ENCODE data around the gene C17orf67.

The C17orf67 gene

GRCh38 chr17:56847106-56847505 lies 13.4 kb upstream of the C17orf67 start:
- no peaks in the 10 kb centered on the region for H3K27me3 ChIP-seq (ENCODE audit: control insufficient read depth in 3 of 3, insufficient read depth in 3 of 3, low read depth in 1 of 3, low read length in 3 of 3)
- no peak for DNase-seq (ENCODE audit: low spot score)
- no peaks in the 10 kb centered on the region for H3K79me1 ChIP-seq (ENCODE audit: low read depth, low read length)
- no peaks in the 10 kb centered on the region for H3K9me3 ChIP-seq (replicated peaks in 1 of 2; ENCODE audit: control insufficient read depth in 2 of 2, insufficient read depth in 1 of 2, low read depth in 1 of 2, low read length in 2 of 2)
- no peak overlapping the region for H2BK120ac ChIP-seq (ENCODE audit: low read depth, low read length)
- no peak overlapping the region for H4K91ac ChIP-seq (ENCODE audit: low read depth, low read length, poor library complexity)
- H3K4me2 ChIP-seq (ENCODE audit: insufficient read depth, low read length, poor library complexity, severe bottlenecking) = no peak overlapping the region
- H2AK5ac ChIP-seq (ENCODE audit: low read depth, low read length) = no peak overlapping the region
- no peak overlapping the region for H3K23ac ChIP-seq (ENCODE audit: low read depth, low read length, poor library complexity)
- H3K4me3 ChIP-seq (ENCODE audit: low read length in 2 of 2) = no peak overlapping the region
- no peak overlapping the region for H3K4ac ChIP-seq (ENCODE audit: low read length)
- H2AFZ ChIP-seq (ENCODE audit: low read length) = no peak overlapping the region
- H3K9ac ChIP-seq (ENCODE audit: low read depth, low read length, poor library complexity) = no peak overlapping the region
- H4K8ac ChIP-seq (ENCODE audit: low read depth, low read length) = no peak overlapping the region
- H2BK5ac ChIP-seq (ENCODE audit: low read length) = no peak overlapping the region
- no peaks in the 10 kb centered on the region for H3K4me1 ChIP-seq (ENCODE audit: control insufficient read depth in 2 of 2, insufficient read depth in 1 of 2, low read depth in 1 of 2, low read length in 2 of 2)
- H3K14ac ChIP-seq (ENCODE audit: low read length) = no peak overlapping the region
- H2BK15ac ChIP-seq (ENCODE audit: low read length) = no peak overlapping the region
- no peak overlapping the region for H3K27ac ChIP-seq (replicated peaks; ENCODE audit: low read length)
- H3K18ac ChIP-seq (ENCODE audit: low read length) = no peak overlapping the region
- WGBS, 2 donors (ENCODE audit: extremely low coverage in 2 of 2, insufficient read length in 2 of 2, insufficient replicate concordance in 1 of 2) = no CpG with 5 or more reads among the region's 4 CpGs
- peaks cover 0 to 18% of the 10 kb centered on the region in 2 donors for H3K36me3 ChIP-seq (replicated peaks in 1 of 2; ENCODE audit: control insufficient read depth in 2 of 2, insufficient read depth in 2 of 2, low read length in 2 of 2)
- H2BK12ac ChIP-seq (ENCODE audit: low read length) = no peak overlapping the region

GRCh38 chr17:56845934-56846333 lies 12.2 kb upstream of the C17orf67 start:
- H3K9ac ChIP-seq (ENCODE audit: low read depth, low read length, poor library complexity) = no peak overlapping the region
- no peak overlapping the region for H2BK5ac ChIP-seq (ENCODE audit: low read length)
- no peak overlapping the region for H3K4me2 ChIP-seq (ENCODE audit: insufficient read depth, low read length, poor library complexity, severe bottlenecking)
- no peak overlapping the region for H3K27ac ChIP-seq (replicated peaks; ENCODE audit: low read length)
- no peak overlapping the region for H2BK120ac ChIP-seq (ENCODE audit: low read depth, low read length)
- no peak overlapping the region for H3K4me3 ChIP-seq (ENCODE audit: low read length in 2 of 2)
- H2BK12ac ChIP-seq (ENCODE audit: low read length) = no peak overlapping the region
- no peaks in the 10 kb centered on the region for H3K9me3 ChIP-seq (replicated peaks in 1 of 2; ENCODE audit: control insufficient read depth in 2 of 2, insufficient read depth in 1 of 2, low read depth in 1 of 2, low read length in 2 of 2)
- DNase-seq (ENCODE audit: low spot score) = no peak
- H4K8ac ChIP-seq (ENCODE audit: low read depth, low read length) = no peak overlapping the region
- H3K79me1 ChIP-seq (ENCODE audit: low read depth, low read length) = no peaks in the 10 kb centered on the region
- H3K14ac ChIP-seq (ENCODE audit: low read length) = no peak overlapping the region
- H3K4ac ChIP-seq (ENCODE audit: low read length) = no peak overlapping the region
- H3K4me1 ChIP-seq (ENCODE audit: control insufficient read depth in 2 of 2, insufficient read depth in 1 of 2, low read depth in 1 of 2, low read length in 2 of 2) = no peaks in the 10 kb centered on the region
- H2BK15ac ChIP-seq (ENCODE audit: low read length) = no peak overlapping the region
- no peak overlapping the region for H3K23ac ChIP-seq (ENCODE audit: low read depth, low read length, poor library complexity)
- no peak overlapping the region for H4K91ac ChIP-seq (ENCODE audit: low read depth, low read length, poor library complexity)
- WGBS, 2 donors (ENCODE audit: extremely low coverage in 2 of 2, insufficient read length in 2 of 2, insufficient replicate concordance in 1 of 2) = no CpG with 5 or more reads among the region's 1 CpG
- H2AFZ ChIP-seq (ENCODE audit: low read length) = no peak overlapping the region
- no peak overlapping the region for H3K18ac ChIP-seq (ENCODE audit: low read length)
- H2AK5ac ChIP-seq (ENCODE audit: low read depth, low read length) = no peak overlapping the region
- H3K36me3 ChIP-seq (replicated peaks in 1 of 2; ENCODE audit: control insufficient read depth in 2 of 2, insufficient read depth in 2 of 2, low read length in 2 of 2) = peaks cover 0 to 11% of the 10 kb centered on the region in 2 donors
- H3K27me3 ChIP-seq (ENCODE audit: control insufficient read depth in 3 of 3, insufficient read depth in 3 of 3, low read depth in 1 of 3, low read length in 3 of 3) = no peaks in the 10 kb centered on the region

- no peak overlapping the region for H2BK12ac ChIP-seq (ENCODE audit: low read length)
- no peak overlapping the region for H4K8ac ChIP-seq (ENCODE audit: low read depth, low read length)
- H2BK5ac ChIP-seq (ENCODE audit: low read length) = no peak overlapping the region
- H2BK120ac ChIP-seq (ENCODE audit: low read depth, low read length) = no peak overlapping the region
- WGBS, 2 donors (ENCODE audit: extremely low coverage in 2 of 2, insufficient read length in 2 of 2, insufficient replicate concordance in 1 of 2) = no CpG with 5 or more reads among the region's 2 CpGs
- H3K18ac ChIP-seq (ENCODE audit: low read length) = no peak overlapping the region
- H3K9ac ChIP-seq (ENCODE audit: low read depth, low read length, poor library complexity) = no peak overlapping the region
- no peak overlapping the region for H3K4ac ChIP-seq (ENCODE audit: low read length)
- no peak overlapping the region for H3K14ac ChIP-seq (ENCODE audit: low read length)
- no peaks in the 10 kb centered on the region for H3K4me1 ChIP-seq (ENCODE audit: control insufficient read depth in 2 of 2, insufficient read depth in 1 of 2, low read depth in 1 of 2, low read length in 2 of 2)
- H3K36me3 ChIP-seq (replicated peaks in 1 of 2; ENCODE audit: control insufficient read depth in 2 of 2, insufficient read depth in 2 of 2, low read length in 2 of 2) = peaks cover 0 to 3% of the 10 kb centered on the region in 2 donors
- no peak overlapping the region for H2BK15ac ChIP-seq (ENCODE audit: low read length)
- H2AFZ ChIP-seq (ENCODE audit: low read length) = no peak overlapping the region
- no peak overlapping the region for H3K4me3 ChIP-seq (ENCODE audit: low read length in 2 of 2)
- no peaks in the 10 kb centered on the region for H3K27me3 ChIP-seq (ENCODE audit: control insufficient read depth in 3 of 3, insufficient read depth in 3 of 3, low read depth in 1 of 3, low read length in 3 of 3)
- H3K79me1 ChIP-seq (ENCODE audit: low read depth, low read length) = no peaks in the 10 kb centered on the region
- H3K9me3 ChIP-seq (replicated peaks in 1 of 2; ENCODE audit: control insufficient read depth in 2 of 2, insufficient read depth in 1 of 2, low read depth in 1 of 2, low read length in 2 of 2) = no peaks in the 10 kb centered on the region
- H3K4me2 ChIP-seq (ENCODE audit: insufficient read depth, low read length, poor library complexity, severe bottlenecking) = no peak overlapping the region
- H2AK5ac ChIP-seq (ENCODE audit: low read depth, low read length) = no peak overlapping the region
- no peak overlapping the region for H3K27ac ChIP-seq (replicated peaks; ENCODE audit: low read length)
- DNase-seq (ENCODE audit: low spot score) = no peak
- no peak overlapping the region for H4K91ac ChIP-seq (ENCODE audit: low read depth, low read length, poor library complexity)
- no peak overlapping the region for H3K23ac ChIP-seq (ENCODE audit: low read depth, low read length, poor library complexity)
These were observed 8.9 kb upstream of the C17orf67 start for GRCh38 chr17:56842577-56842976.

GRCh38 chr17:56838687-56839086 lies 5.0 kb upstream of the C17orf67 start:
- no peak overlapping the region for H3K4me3 ChIP-seq (ENCODE audit: low read length in 2 of 2)

More at GRCh38 chr17:56838687-56839086, 5.0 kb upstream of the C17orf67 start:
- Histone ChIP-seq H3K27ac (replicated peaks; ENCODE audit: low read length) (no peak overlapping the region), H3K79me1 (ENCODE audit: low read depth, low read length) (no peaks in the 10 kb centered on the region), H2BK12ac (ENCODE audit: low read length) (no peak overlapping the region), H3K36me3 (replicated peaks in 1 of 2; ENCODE audit: control insufficient read depth in 2 of 2, insufficient read depth in 2 of 2, low read length in 2 of 2) (no peaks in the 10 kb centered on the region), H3K27me3 (ENCODE audit: control insufficient read depth in 3 of 3, insufficient read depth in 3 of 3, low read depth in 1 of 3, low read length in 3 of 3) (peaks cover 0 to 9% (median 0%) of the 10 kb centered on the region in 3 experiments), H3K4me1 (ENCODE audit: control insufficient read depth in 2 of 2, insufficient read depth in 1 of 2, low read depth in 1 of 2, low read length in 2 of 2) (peaks cover 0 to 5% of the 10 kb centered on the region in 2 donors), H3K9ac (ENCODE audit: low read depth, low read length, poor library complexity) (no peak overlapping the region), H2AFZ (ENCODE audit: low read length) (no peak overlapping the region), H3K18ac (ENCODE audit: low read length) (no peak overlapping the region), H3K4me2 (ENCODE audit: insufficient read depth, low read length, poor library complexity, severe bottlenecking) (no peak overlapping the region), H3K4ac (ENCODE audit: low read length) (no peak overlapping the region), H2BK5ac (ENCODE audit: low read length) (no peak overlapping the region), H2BK120ac (ENCODE audit: low read depth, low read length) (no peak overlapping the region), H4K91ac (ENCODE audit: low read depth, low read length, poor library complexity) (no peak overlapping the region), H3K23ac (ENCODE audit: low read depth, low read length, poor library complexity) (no peak overlapping the region), H3K9me3 (replicated peaks in 1 of 2; ENCODE audit: control insufficient read depth in 2 of 2, insufficient read depth in 1 of 2, low read depth in 1 of 2, low read length in 2 of 2) (no peaks in the 10 kb centered on the region), H2BK15ac (ENCODE audit: low read length) (no peak overlapping the region), H3K14ac (ENCODE audit: low read length) (no peak overlapping the region), H4K8ac (ENCODE audit: low read depth, low read length) (no peak overlapping the region), H2AK5ac (ENCODE audit: low read depth, low read length) (no peak overlapping the region)
- no peak for DNase-seq (ENCODE audit: low spot score)
- no CpG with 5 or more reads among the region's 3 CpGs for WGBS, 2 donors (ENCODE audit: extremely low coverage in 2 of 2, insufficient read length in 2 of 2, insufficient replicate concordance in 1 of 2)

All from neuronal stem cell (in vitro differentiated cells).